Omental fat pad (tissue), 4 donors: ENCODE results near the gene FILIP1. TPM values are rescaled to one million over a fixed set of nuclear protein-coding genes. Genes with fewer than 3 reads are reported as not detected.

Experiments
- ATAC-seq: fragments of 150-250 bp; one replicate; pipeline ENCODE4 v1.9.1; 2016; ENCODE audit warnings: mild to moderate bottlenecking, moderate library complexity; ENCODE audit not compliant: low FRiP score
- DNase-seq: peaks from one replicate; pipeline ENCODE4 v3.0.0-alpha.2; 2019; ENCODE audit warnings: low spot score
- total RNA-seq, 4 donors: library from RNA; depleted of rRNA; stranded (reverse); fragments of >200 nt; gene quantifications; one replicate each; pipeline ENCODE4 v1.1.0, GENCODE V29; 2016
- TF ChIP-seq, protein P1 (sequence below), 3 donors: fragments of 450-650 bp; IDR thresholded peaks; one replicate each; pipeline ENCODE4 v1.5.1; 2016 to 2017; ENCODE audit warnings: antibody characterized with exemption in 3 of 3, mild to moderate bottlenecking in 3 of 3, moderate library complexity in 2 of 3

Gene FILIP1
- total RNA-seq, 4 donors from 2014 or later, result 3.0 to 15.9 (median 5.7) TPM

GRCh38 chr6:75402296-75402695 is 91.3 kb downstream of the FILIP1 start:
- TF ChIP-seq, protein P1, sequence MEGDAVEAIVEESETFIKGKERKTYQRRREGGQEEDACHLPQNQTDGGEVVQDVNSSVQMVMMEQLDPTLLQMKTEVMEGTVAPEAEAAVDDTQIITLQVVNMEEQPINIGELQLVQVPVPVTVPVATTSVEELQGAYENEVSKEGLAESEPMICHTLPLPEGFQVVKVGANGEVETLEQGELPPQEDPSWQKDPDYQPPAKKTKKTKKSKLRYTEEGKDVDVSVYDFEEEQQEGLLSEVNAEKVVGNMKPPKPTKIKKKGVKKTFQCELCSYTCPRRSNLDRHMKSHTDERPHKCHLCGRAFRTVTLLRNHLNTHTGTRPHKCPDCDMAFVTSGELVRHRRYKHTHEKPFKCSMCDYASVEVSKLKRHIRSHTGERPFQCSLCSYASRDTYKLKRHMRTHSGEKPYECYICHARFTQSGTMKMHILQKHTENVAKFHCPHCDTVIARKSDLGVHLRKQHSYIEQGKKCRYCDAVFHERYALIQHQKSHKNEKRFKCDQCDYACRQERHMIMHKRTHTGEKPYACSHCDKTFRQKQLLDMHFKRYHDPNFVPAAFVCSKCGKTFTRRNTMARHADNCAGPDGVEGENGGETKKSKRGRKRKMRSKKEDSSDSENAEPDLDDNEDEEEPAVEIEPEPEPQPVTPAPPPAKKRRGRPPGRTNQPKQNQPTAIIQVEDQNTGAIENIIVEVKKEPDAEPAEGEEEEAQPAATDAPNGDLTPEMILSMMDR (IDR thresholded peaks at IDR 0.05), result no peak
- ATAC-seq, result no peak

DNA sequence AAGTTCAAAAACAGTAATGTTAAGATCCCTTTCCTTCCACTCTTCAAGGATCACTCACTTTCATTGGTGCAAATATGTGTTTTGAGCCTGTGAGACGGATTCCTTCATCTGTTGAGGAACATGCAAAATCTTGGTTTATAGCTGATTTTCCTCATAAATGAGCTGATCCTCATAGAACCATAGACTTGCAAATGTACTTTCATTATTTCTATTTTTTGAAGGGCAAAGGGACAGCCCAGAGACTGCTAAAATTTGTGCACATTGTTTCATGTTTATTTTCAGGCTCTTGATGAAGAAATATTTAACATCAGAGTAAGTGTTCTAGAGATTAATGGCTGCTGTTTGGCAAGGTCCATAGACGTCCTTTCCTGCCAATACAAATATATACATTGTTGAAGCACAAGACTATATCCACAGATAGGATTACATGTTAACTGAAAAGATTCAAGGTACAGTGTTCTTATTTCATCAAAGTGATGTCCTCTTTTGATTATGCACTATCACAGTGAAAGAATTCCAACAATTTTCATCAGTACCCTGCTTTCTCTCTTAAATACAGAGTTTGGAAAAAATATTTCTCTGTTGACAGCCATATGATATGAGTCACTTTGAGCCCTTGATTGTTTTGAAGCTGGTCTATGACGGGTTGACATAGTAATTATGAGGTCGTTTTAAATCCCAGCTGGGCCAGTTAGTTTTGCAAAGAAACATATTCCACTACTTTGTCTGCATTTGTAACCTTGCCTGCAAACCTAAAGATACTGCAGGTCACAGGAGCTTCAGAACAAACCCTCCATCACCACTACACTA is 95.7 kb downstream of the FILIP1 start:
- ATAC-seq, result no peak
- no peak for DNase-seq
- TF ChIP-seq, protein P1 (IDR thresholded peaks at IDR 0.05), result no peak

More at GRCh38 chr6:75402296-75402695, 91.3 kb downstream of the FILIP1 start:
- DNase-seq, result no peak

GRCh38 chr6:75397171-75397570 is 96.4 kb downstream of the FILIP1 start:
- ATAC-seq, result no peak
- DNase-seq, result no peak
- TF ChIP-seq, protein P1 (IDR thresholded peaks at IDR 0.05), result no peak

DNA sequence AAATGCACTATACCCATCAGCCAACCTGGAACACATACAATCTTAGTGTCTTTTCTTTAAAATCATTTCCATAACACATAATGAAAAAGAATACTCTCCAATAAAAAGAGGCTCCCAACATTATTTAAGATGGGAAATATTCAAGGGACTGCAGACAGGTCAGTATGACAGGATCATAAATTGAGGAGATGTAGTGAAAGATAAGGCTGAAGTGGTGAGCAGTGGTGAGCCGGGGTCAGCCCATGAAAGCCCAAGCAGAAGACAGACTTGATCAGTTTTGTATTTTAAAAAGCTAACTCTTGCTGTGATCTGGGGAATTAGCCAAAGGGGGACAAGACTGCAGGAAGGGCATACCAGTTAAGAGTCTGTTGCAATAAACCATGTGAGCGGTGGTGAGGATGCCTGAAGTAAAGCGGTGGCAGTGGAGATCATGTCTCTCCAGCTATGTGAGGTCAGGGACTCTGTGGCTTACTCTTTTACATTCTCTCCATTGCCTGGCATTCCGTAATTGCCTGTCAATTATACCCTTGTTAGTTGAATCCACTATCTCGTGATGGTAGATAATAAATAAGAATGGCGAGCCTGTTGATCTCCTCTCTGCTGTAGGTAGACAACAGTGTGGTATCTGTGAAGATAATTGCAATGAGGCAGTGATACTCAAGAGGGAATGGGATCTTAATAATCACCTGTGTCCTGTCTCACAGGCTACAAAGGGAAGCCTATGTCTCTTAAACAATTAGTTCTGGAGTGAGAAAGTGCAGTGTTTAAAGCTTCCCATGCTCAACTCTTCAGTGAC is 97.4 kb downstream of the FILIP1 start:
- TF ChIP-seq, protein P1 (IDR thresholded peaks at IDR 0.05), result no peak
- no peak for ATAC-seq
- no peak for DNase-seq

- DNase-seq (no peak), ATAC-seq (no peak)
- TF ChIP-seq, protein P1 (IDR thresholded peaks at IDR 0.05), result no peak
Measured at GRCh38 chr6:75393806-75394205, 99.8 kb downstream of the FILIP1 start.

GRCh38 chr6:75391276-75391675 is 102.3 kb downstream of the FILIP1 start:
- no peak for ATAC-seq
- TF ChIP-seq, protein P1 (IDR thresholded peaks at IDR 0.05), result no peak

More at GRCh38 chr6:75391276-75391675, 102.3 kb downstream of the FILIP1 start:
- DNase-seq, result no peak
